ENCODE data around the gene ASAH2. TPM values are rescaled to one million over a fixed set of nuclear protein-coding genes. Genes with fewer than 3 reads are reported as not detected.

The ASAH2 gene
- total and polyA plus RNA-seq, 2 of the 13 experiments (the other 11 are each of a cell fraction or from before 2014, with no cell fraction given) = 16.0 to 17.9 TPM

DNA sequence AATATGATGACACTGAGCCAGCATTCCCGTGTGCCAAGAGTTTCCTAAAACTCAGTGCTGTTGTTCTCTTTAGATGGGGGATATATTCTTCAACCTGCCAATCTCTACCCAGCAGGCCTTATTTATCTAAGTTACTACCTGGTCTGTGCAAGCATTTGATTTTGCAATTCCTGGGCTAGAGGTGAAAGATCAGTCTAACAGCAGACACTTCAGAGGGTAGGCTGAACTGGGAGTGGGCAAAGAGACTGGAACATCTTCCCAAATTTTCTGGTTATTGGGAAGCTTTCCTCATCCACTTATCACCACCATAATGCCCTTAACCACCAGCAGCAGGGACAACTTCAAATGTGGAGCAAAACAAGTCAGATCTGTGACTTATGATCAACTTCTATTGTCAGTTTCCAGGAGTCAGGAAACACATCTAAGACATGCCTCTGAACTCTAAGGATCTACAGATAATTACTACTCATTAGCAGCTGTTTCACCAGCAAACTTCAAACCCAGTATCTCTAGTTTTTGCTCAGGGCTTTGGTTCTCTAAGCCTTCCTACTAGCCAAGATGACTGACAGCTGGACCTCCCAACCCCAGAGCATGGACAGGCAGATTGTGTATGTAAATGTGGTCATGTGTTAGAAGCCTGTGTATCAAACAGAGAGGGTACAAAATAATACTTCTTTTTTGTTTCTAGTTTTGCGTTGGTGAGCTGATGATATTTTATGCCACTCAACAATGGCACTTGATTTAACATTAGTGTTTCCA is 1.0 kb downstream of the ASAH2 start (continued):
- TF ChIP-seq, protein P1, sequence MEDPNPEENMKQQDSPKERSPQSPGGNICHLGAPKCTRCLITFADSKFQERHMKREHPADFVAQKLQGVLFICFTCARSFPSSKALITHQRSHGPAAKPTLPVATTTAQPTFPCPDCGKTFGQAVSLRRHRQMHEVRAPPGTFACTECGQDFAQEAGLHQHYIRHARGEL (CRISPR knock-in tag; IDR thresholded peaks at IDR 0.05) = no peak
- peak; percentile 72; the same call in 1 of the 2 replicates for TF ChIP-seq ISL2 (CRISPR knock-in tag; IDR thresholded peaks at IDR 0.05)
- TF ChIP-seq EHMT2 (IDR thresholded peaks at IDR 0.05; ENCODE audit: borderline replicate concordance, low read depth, low read length) = no peak
- no peak for TF ChIP-seq SIX4 (CRISPR knock-in tag; IDR thresholded peaks at IDR 0.05)
- TF ChIP-seq ZNF569 (CRISPR knock-in tag; IDR thresholded peaks at IDR 0.05; ENCODE audit: borderline replicate concordance) = no peak
- TF ChIP-seq, protein P2, sequence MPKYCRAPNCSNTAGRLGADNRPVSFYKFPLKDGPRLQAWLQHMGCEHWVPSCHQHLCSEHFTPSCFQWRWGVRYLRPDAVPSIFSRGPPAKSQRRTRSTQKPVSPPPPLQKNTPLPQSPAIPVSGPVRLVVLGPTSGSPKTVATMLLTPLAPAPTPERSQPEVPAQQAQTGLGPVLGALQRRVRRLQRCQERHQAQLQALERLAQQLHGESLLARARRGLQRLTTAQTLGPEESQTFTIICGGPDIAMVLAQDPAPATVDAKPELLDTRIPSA (CRISPR knock-in tag; IDR thresholded peaks at IDR 0.05; ENCODE audit: borderline replicate concordance) = no peak
- TF ChIP-seq ZNF670 (CRISPR knock-in tag; IDR thresholded peaks at IDR 0.05; ENCODE audit: borderline replicate concordance) = no peak
- TF ChIP-seq, protein P3, sequence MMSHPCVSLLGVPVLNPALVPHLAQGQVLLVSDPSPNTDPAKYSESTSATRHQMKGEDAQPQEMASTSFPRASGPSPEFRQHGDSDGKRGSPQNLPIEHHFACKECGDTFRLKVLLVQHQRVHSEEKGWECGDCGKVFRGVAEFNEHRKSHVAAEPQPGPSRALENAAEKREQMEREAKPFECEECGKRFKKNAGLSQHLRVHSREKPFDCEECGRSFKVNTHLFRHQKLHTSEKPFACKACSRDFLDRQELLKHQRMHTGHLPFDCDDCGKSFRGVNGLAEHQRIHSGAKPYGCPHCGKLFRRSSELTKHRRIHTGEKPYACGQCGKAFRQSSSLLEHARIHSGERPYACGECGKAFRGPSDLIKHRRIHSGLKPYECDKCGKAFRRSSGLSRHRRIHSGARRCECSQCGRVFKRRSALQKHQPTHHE (CRISPR knock-in tag; IDR thresholded peaks at IDR 0.05; ENCODE audit: borderline replicate concordance) = no peak
- TF ChIP-seq, protein P4, sequence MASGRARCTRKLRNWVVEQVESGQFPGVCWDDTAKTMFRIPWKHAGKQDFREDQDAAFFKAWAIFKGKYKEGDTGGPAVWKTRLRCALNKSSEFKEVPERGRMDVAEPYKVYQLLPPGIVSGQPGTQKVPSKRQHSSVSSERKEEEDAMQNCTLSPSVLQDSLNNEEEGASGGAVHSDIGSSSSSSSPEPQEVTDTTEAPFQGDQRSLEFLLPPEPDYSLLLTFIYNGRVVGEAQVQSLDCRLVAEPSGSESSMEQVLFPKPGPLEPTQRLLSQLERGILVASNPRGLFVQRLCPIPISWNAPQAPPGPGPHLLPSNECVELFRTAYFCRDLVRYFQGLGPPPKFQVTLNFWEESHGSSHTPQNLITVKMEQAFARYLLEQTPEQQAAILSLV (CRISPR knock-in tag; IDR thresholded peaks at IDR 0.05; ENCODE audit: borderline replicate concordance) = no peak
- TF ChIP-seq SAFB2 (CRISPR knock-in tag; IDR thresholded peaks at IDR 0.05; ENCODE audit: borderline replicate concordance, low read depth) = no peak
- no peak for TF ChIP-seq ZNF460 (CRISPR knock-in tag; IDR thresholded peaks at IDR 0.05; ENCODE audit: borderline replicate concordance)
- TF ChIP-seq ZEB1 (IDR thresholded peaks at IDR 0.05; ENCODE audit: insufficient replicate concordance, low read depth) = peak; percentile 79
- TF ChIP-seq EED (CRISPR knock-in tag; IDR thresholded peaks at IDR 0.05) = no peak
- no peak for TF ChIP-seq REPIN1 (CRISPR knock-in tag; IDR thresholded peaks at IDR 0.05; ENCODE audit: borderline replicate concordance, low read depth)
- TF ChIP-seq GLI4 (CRISPR knock-in tag; IDR thresholded peaks at IDR 0.05; ENCODE audit: borderline replicate concordance) = no peak
- no peak for TF ChIP-seq ARNT2 (CRISPR knock-in tag; IDR thresholded peaks at IDR 0.05; ENCODE audit: low read depth)
- TF ChIP-seq PHF5A (CRISPR knock-in tag; IDR thresholded peaks at IDR 0.05; ENCODE audit: low read depth, unreplicated experiment) = no peak
- no peak for TF ChIP-seq SMARCC2 (IDR thresholded peaks at IDR 0.05)
- peak; percentile 85 for TF ChIP-seq HNF4G (IDR thresholded peaks at IDR 0.05; ENCODE audit: borderline replicate concordance, low read depth, low read length)
- TF ChIP-seq HNF4G (CRISPR knock-in tag; IDR thresholded peaks at IDR 0.05; ENCODE audit: borderline replicate concordance, low read depth) = peak; percentile 42; the same call in 1 of the 2 replicates
- no peak; the same call in 1 of the 2 replicates for TF ChIP-seq ZBTB20 (CRISPR knock-in tag; IDR thresholded peaks at IDR 0.05; ENCODE audit: borderline replicate concordance, low read depth)
- TF ChIP-seq, protein P5, sequence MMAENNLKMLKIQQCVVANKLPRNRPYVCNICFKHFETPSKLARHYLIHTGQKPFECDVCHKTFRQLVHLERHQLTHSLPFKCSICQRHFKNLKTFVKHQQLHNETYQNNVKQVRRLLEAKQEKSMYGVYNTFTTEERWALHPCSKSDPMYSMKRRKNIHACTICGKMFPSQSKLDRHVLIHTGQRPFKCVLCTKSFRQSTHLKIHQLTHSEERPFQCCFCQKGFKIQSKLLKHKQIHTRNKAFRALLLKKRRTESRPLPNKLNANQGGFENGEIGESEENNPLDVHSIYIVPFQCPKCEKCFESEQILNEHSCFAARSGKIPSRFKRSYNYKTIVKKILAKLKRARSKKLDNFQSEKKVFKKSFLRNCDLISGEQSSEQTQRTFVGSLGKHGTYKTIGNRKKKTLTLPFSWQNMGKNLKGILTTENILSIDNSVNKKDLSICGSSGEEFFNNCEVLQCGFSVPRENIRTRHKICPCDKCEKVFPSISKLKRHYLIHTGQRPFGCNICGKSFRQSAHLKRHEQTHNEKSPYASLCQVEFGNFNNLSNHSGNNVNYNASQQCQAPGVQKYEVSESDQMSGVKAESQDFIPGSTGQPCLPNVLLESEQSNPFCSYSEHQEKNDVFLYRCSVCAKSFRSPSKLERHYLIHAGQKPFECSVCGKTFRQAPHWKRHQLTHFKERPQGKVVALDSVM (CRISPR knock-in tag; IDR thresholded peaks at IDR 0.05) = no peak
- TF ChIP-seq ZNF263 (CRISPR knock-in tag; IDR thresholded peaks at IDR 0.05) = no peak
- TF ChIP-seq NFYC (CRISPR knock-in tag; IDR thresholded peaks at IDR 0.05) = peak; percentile 59
- TF ChIP-seq ZNF557 (CRISPR knock-in tag; IDR thresholded peaks at IDR 0.05) = no peak

All from HepG2 (cell line).